HEK293T (cell line): Measurements from ENCODE around the gene OR51B4.

Experiments
- ARNT ChIP-seq: fragments of 450-650 bp; IDR thresholded peaks from 2 replicates; pipeline ENCODE4 v1.6.1; 2017; ENCODE audit warnings: mild to moderate bottlenecking
- BHLHE40 ChIP-seq: fragments of 450-650 bp; IDR thresholded peaks from 2 replicates; pipeline ENCODE4 v1.6.1; 2016; ENCODE audit warnings: mild to moderate bottlenecking, moderate library complexity, borderline replicate concordance
- CTBP1 ChIP-seq: fragments of 450-650 bp; IDR thresholded peaks from 2 replicates; pipeline ENCODE4 v1.6.1; 2016; ENCODE audit warnings: borderline replicate concordance
- ELF4 ChIP-seq: fragments of 450-650 bp; IDR thresholded peaks from 2 replicates; pipeline ENCODE4 v1.6.1; 2017; ENCODE audit warnings: antibody characterized with exemption
- FOXA1 ChIP-seq: fragments of 450-650 bp; IDR thresholded peaks from 2 replicates; pipeline ENCODE4 v1.6.1; 2016; ENCODE audit warnings: mild to moderate bottlenecking
- FOXK2 ChIP-seq: fragments of 450-650 bp; IDR thresholded peaks from 2 replicates; pipeline ENCODE4 v1.6.1; 2016; ENCODE audit warnings: mild to moderate bottlenecking
- FOXM1 ChIP-seq: fragments of 450-650 bp; IDR thresholded peaks from 2 replicates; pipeline ENCODE4 v1.6.1; 2017; ENCODE audit warnings: mild to moderate bottlenecking, borderline replicate concordance
- NFRKB ChIP-seq: fragments of 450-650 bp; IDR thresholded peaks from 2 replicates; pipeline ENCODE4 v1.6.1; 2016; ENCODE audit warnings: mild to moderate bottlenecking, moderate library complexity
- SP1 ChIP-seq: fragments of 450-650 bp; IDR thresholded peaks from 2 replicates; pipeline ENCODE4 v1.6.1; 2017
- SUZ12 ChIP-seq: fragments of 450-650 bp; IDR thresholded peaks from 2 replicates; pipeline ENCODE4 v1.6.1; 2016; ENCODE audit warnings: mild to moderate bottlenecking
- TARDBP ChIP-seq: fragments of 450-650 bp; IDR thresholded peaks from 2 replicates; pipeline ENCODE4 v1.6.1; 2016
- ZNF384 ChIP-seq: fragments of 450-650 bp; IDR thresholded peaks from 2 replicates; pipeline ENCODE4 v1.6.1; 2016

DNA sequence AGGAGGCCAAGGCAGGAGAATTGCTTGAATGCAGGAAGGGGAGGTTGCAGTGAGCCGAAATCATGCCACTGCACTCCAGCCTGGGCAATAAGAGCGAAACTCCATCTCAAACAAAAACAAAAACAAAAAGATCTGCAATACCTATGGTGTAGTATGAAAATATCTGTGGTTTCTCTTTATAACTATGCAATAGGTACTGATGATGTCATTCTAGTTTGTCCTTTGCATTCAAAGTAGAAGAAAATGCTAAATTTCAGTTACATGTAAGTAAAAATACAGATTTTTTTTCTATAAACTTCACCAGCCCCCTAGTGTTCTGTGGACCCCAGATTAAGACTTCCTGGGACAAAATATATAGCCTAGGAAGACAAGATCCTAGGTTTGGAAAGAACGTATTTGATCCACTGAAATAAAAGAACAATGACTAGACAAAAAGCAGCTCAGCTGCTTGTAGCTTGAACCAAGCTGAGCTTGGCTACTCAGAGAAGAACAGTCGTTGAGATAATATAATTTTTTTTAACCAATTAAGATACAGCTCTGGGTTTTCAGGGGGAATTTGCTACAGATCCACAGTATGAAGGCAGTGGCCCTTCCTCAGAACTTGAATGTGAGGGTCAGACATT, 29.2 kb downstream of the OR51B4 start:
- TF ChIP-seq FOXA1 (no peak), NFRKB (no peak), ZNF384 (no peak), SP1 (no peak), FOXM1 (no peak), ELF4 (no peak), FOXK2 (no peak), ARNT (no peak), BHLHE40 (no peak), SUZ12 (no peak), TARDBP (no peak), CTBP1 (no peak)
